Fibroblast of skin of right quadriceps (primary cell): ENCODE results near the gene CAPN5.

ENCODE experiments used
- DNase-seq: peaks from one replicate; pipeline ENCODE4 v3.0.0-alpha.2; 2013

CAPN5 gene

GRCh38 chr11:77068457-77069335, 1.9 kb downstream of the CAPN5 start:
- no peak for DNase-seq

DNA sequence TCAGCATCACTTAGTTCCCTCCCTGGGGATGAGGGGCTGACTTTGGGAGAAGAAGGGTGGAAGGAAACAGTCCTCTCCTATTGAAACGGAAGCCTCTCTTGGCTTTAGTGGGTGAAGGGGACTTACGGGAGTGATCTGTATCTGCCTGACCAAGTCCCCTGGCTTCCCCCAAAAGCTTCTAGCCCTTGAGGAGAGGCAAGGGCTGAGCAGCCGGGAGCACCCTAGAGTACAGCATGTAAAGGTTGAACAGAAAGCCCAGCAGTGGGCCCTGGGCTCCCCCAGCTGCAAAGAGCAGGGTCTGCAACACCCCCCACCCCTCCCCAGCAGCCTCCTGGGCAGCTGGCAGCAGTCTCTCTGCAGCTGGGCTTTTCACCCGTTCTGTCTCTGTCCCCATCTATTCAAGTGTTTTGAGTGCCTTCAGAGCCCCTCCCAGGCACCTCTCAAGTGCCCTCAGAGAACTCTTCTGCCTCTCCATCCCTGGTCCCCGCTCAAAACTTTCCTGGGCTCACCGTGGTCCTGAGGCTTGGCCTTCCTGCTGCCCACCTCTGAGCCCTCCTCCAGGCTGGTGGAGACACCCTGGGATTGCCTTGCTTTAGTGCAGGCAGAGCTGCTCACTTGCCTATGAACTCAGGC, 2.7 kb downstream of the CAPN5 start:
- DNase-seq, result no peak

- no peak for DNase-seq
Observed at GRCh38 chr11:77069969-77070582, 3.3 kb downstream of the CAPN5 start.

DNA sequence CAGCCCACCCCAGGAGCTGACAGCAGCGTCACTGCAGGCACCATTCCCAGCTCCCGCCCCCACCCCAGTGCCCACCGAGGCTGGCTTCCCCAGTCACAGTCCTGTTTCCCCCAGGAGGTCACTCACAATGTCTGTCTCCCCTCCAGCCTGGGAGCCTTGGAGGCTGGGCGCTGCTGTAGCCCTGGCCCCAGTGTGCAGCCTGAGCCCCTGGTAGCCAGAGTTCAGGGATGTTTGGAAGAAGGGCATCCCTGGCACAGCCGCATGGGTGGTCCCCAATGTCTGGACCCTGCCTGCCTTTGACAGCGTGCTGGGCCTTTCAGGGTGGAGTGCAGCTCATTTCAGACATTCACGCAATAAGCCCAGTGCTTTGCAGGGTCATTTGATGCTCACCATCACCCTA, 4.3 kb downstream of the CAPN5 start:
- no peak for DNase-seq

- DNase-seq, result peak; percentile 6
Observed at GRCh38 chr11:77071671-77072605, 5.2 kb downstream of the CAPN5 start.

- DNase-seq, result no peak
Observed at GRCh38 chr11:77072851-77073327, 6.1 kb downstream of the CAPN5 start.

DNA sequence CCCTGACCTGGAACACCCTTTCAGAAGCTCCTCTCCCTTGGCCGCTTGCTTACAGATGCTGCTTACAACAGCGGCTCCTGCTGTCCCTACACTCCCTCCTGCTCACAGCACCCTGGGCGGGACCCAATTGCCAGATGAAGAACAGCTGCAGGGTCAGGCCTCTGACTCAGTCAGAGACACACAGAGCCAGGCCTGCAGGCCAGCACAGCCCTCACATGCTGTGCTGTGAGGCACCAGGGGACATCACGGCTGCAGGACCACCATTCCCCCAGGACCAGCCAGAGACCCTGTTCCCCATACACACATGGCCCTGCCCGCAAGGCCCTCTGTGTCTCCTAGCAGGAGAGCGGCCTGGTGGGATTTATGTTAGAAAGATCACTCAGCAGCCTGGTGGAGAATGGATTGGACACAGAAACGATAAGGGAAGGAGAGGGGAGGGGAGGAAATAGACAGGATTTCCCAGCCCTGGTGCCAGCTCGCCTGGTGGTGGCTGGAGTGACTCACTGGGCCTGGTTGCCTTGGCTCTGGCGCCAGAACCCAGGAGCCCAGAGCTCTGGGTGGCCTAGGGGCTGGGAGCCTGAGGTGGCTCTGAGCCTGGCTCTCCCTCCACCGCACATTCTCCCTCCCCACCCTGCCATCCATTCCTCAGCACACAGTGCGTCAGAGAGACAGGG, 6.7 kb downstream of the CAPN5 start:
- DNase-seq, result peak; percentile 89

GRCh38 chr11:77074205-77074604, 7.4 kb downstream of the CAPN5 start:
- no peak for DNase-seq

DNA sequence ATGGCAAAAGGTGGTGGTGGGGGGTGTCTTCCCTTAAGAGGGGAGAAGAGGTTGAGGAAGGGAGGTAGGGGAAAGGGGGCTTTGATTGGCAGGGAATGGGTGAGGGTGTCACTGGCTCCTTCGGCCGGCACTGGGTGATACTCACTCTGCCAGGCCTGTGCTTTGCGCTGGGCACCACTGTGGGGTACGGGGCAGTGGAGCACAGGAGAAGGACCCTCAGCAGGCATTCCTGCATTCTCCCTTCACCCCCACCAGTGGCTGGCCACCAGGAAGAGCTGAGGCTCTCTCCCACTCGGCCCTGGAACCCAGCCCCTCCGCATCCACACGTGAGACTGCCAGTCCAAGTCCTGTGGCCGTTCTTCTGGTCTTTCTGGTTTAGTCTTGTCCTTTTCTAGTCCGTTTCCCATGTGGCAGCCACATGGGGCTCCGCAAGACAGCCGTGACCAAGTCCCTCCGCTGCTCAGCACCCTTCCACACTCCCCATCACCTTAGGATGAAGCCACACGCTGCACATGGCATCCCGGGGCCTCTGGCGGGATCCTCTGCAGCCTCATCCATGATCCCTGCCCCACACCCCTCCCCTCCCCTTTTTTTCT, 8.0 kb downstream of the CAPN5 start:
- DNase-seq, result no peak

DNA sequence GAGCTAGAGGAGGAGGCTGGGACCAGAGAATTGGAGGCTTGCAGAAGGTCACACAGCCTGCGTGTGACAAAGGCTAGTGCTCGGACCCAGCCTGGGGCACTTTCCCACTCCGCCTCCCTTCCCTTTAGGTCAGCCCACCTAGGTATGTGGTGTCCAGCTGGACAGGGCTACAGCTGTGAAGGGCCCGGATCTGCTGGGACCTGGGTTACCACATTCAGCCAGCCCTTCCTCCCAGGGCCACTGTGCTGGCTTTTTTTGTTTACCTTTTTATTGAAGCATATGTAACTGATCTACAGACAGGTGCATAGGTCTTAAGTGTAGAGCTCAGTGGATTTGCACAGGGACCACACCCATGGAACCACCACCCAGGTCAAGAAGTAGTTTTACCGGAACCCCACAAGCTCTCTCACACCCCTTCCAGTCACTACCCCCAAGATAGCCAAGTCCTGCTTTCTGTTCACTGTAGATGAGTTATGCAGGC, 8.7 kb downstream of the CAPN5 start:
- DNase-seq, result no peak

DNA sequence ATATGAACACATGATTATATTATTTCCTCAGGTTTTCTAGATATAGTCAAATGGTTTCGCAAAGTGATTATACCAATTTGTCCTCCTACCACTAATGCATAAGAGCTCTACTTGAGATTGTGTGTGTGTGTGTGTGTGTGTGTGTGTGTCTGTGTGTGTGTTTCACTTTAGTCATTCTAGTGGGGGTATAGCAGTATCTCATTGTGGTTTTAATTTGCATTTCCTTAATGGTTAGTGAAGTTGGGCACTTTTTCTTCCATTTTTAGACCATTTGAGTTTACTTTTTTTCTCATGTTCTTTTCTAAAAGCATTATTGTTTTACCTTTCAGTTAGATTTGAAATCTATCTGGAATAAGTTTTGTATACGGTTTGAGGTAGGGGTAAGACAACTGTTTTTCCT, 12.9 kb downstream of the CAPN5 start:
- no peak for DNase-seq

- DNase-seq, result no peak
Observed at GRCh38 chr11:77080643-77081210, 14.0 kb downstream of the CAPN5 start.

- no peak for DNase-seq
Observed at GRCh38 chr11:77081381-77081851, 14.6 kb downstream of the CAPN5 start.

- no peak for DNase-seq
Observed at GRCh38 chr11:77081976-77082836, 15.4 kb downstream of the CAPN5 start.

DNA sequence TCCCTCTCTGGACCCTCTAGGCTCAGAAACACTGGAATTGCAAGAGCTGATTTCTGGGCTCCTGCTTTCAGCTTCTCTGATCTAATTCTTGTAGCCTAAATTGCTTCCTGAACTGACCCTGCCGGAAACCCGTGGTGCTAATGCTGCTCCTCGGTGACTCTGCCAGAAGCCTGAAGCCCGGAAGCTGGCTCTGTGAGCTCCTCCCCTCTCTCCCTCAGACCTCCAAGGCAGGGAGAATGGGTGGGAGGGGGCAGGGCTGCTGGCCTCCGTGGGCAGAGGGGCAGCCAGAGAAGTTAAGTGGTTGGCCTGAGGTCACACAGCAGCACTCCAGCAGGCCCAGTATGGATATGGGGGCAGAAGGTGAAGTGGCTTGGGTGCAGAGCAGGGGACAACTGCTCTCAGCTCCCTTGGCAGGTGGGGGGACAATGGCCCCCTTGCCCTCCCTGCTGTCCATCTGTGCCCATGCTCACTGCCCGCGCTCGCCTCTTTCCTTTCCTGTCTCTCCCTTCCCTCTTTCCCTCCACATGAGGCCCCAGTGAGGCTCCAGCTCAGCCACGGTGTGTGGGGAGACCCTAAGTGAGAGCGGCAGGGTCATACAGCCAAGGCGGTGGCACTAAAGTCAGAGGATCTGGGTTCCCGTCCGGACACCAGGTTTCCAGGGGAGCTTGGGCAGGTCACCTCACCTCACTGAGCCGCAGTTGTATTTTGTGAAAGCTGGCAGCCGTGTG, 16.2 kb downstream of the CAPN5 start:
- DNase-seq, result peak; percentile 38

- DNase-seq, result no peak
Observed at GRCh38 chr11:77083566-77084245, 16.9 kb downstream of the CAPN5 start.

DNA sequence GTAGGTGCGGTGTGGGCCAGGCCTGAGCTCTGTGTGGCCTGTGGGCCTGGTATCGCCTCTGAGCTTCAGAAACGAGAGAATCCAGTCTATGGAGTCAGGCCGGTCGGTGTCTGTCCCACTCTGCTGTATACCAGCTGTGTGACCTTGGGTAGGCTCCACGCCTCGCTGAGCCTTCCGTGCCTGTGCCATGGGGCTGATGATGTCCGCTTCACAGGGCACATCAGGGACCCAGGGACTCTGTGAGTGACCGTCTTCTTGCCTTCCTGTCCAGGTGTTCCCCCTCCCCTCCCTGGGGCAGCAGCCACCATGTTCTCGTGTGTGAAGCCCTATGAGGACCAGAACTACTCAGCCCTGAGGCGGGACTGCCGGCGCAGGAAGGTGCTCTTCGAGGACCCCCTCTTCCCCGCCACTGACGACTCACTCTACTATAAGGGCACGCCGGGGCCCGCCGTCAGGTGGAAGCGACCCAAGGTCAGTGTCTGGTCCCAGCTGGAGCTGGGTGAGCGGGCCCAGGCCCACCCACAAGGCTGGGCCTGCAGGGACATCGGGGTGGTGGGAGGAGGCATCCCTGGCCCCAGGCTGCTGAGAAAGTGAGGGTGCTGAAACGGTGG, 17.9 kb downstream of the CAPN5 start:
- DNase-seq, result no peak

GRCh38 chr11:77085652-77086051, 18.9 kb downstream of the CAPN5 start:
- DNase-seq, result no peak
